RPMI7951 (cell line): ENCODE measurements around the gene ROBO1. TPM values are rescaled to one million over a fixed set of nuclear protein-coding genes. Genes with fewer than 3 reads are reported as not detected.

Source experiments
- DNase-seq: peaks from one replicate; pipeline ENCODE4 v3.0.0-alpha.2; 2012; ENCODE audit warnings: low read depth
- total RNA-seq: library from RNA; depleted of rRNA; stranded (reverse); fragments of >200 nt; shearing (Covaris generic); gene quantifications from 2 replicates; pipeline ENCODE4 v1.2.3, GENCODE V29; 2014

Gene ROBO1
- total RNA-seq, 1 experiment from 2014 or later = 40.0 TPM

DNA sequence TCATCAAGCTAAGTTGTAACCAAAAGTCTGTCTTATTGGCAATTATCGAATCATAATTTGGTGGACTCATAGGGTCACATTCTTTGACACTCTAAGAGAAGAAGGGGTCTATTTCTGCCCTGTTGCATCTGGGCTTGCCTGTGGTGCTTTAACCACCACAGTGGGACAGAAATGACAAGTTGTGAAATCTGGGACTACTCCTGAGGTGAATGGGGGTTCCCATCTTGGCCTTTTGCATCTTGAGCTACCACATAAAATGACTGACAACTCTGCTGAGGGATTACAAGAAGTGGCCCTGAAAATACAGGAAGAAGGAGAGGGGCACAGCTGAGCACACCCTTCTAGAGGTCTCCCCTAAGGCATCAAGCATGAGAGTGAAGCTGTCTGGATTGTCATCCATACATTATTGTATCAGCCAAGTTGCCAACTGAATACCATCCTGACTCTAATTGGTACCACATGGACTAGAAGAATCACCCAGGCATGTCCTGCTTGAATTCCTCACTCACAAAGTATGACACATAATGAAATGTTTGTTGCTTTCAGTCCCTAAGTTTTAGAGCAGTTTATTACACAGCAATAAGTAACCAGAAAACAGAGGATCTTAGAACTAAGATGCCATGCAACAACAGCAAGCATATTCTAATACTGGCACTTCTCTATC, 306.5 kb downstream of the ROBO1 start:
- peak; percentile 1 for DNase-seq

- no peak for DNase-seq
Observed at GRCh38 chr3:79453600-79453999, 314.2 kb downstream of the ROBO1 start.

DNA sequence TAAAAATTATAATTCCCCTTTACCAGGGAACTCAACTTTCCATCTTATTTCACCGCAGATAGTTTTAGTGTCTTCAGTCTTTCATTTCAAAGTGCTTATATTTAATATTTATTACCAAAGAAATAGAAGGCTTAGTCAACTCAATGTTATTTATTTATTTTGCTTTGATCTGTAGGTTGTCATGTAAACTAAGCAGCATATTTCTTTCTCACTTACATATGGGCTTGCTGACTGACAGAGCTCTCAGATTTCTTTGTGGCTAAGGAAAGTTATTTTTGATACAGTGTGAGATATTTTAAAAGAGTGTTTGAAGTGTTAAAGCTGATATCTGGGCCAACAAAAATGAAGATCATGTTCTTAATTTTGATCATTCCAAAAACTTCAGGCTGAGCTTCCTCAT, 331.4 kb downstream of the ROBO1 start:
- no peak for DNase-seq

DNA sequence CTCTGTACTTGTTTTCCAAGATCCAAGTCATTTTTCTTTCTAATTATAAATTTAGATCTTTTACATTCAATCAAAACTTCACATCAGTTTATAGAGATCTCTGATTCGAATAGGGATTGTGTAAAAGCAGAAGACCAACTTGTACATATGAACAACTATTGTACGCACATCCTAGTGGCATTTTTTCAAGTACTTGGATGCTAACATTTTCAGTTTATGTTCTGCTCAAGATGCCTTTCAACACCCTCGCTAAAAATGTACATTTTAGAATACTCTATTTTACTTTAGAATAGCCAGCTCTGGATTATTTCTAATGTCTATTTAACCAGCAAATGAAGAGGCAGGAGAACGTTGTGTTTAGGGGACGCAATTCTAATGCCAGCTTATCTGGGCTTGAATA, 340.7 kb downstream of the ROBO1 start:
- no peak for DNase-seq

DNA sequence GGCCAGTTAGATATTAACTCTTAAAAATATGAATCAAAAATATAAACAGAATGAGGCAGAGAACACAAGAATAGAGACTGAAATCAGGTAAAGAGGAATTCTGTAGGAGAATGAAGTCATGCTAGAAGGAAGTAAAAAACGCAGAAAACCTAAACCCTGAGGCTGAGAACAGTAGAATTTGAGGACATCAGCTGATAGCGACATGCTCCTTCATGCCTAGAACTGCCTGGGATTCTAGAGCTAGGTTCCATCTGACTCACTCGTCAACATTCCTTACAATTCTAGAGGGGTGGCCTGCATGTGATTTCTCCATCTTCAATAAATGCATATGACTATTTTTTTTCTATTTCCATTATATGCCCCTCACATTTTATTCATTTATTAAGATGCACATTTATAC, 343.0 kb downstream of the ROBO1 start:
- no peak for DNase-seq

GRCh38 chr3:79423417-79423816, 344.4 kb downstream of the ROBO1 start:
- no peak for DNase-seq

GRCh38 chr3:79421273-79421672, 346.5 kb downstream of the ROBO1 start:
- no peak for DNase-seq

- no peak for DNase-seq
Observed at GRCh38 chr3:79418855-79419621, 348.8 kb downstream of the ROBO1 start.

- DNase-seq = no peak
Observed at GRCh38 chr3:79415356-79415755, 352.4 kb downstream of the ROBO1 start.

- no peak for DNase-seq
Observed at GRCh38 chr3:79414806-79415205, 353.0 kb downstream of the ROBO1 start.

- DNase-seq = no peak
Observed at GRCh38 chr3:79414035-79414434, 353.8 kb downstream of the ROBO1 start.

- DNase-seq = no peak
Observed at GRCh38 chr3:79412537-79412936, 355.3 kb downstream of the ROBO1 start.

DNA sequence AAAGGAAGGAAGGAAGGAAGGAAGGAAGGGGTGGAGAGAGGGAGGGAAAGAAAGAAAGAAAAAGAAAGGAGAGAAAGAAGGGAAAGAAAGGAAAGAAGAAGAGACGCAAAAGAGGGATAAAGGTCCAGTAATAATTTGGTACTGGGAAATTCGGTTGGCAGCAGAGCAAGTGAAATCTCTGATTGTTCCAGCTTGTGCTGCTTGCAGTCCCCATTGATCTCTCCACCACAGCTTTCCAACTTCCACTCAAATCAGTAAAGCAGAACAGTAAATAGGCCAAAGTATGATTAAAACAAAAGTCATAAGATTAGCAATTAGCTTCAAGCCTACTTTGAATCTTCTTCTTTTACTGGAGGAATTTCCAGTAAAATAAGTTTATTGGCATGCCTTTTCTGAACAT, 357.2 kb downstream of the ROBO1 start:
- no peak for DNase-seq

DNA sequence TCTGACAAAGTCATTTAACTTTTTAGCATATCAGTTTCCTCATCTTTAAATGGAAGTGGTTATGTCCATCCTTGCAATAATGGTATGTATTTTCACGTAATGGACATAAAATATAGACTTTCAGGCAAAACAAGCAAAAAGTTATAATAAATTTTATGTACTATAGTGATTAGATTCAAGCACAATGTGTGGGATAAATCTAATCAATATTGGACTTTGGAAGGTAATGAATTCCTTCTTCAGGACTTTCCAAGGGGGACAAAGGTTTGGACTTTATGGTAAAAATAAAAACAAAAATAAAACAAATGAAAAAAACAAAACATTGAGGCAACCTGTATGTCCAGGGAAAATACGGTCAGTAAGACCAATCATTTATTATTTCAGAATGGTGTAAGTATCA, 357.7 kb downstream of the ROBO1 start:
- no peak for DNase-seq

DNA sequence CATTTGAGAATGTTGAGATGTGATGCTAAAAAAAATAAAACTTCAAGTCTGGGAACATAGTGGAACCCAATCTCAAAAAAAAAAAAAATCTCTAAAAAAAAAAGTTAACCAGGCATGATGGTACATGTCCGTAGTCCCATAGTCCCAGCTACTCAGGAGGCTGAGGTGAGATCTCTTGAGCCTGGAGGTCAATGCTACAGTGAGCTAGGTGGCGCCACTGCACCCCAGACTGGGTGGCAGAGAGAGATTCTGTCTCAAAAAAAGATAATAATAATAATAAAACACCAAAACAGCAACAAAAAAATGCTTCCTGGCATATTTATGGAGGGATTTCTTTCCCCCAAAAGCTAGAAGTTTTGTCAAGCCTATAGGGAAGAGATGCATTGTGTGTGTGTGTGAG, 361.6 kb downstream of the ROBO1 start:
- no peak for DNase-seq

GRCh38 chr3:79405183-79405582, 362.6 kb downstream of the ROBO1 start:
- DNase-seq = no peak

- DNase-seq = no peak
Observed at GRCh38 chr3:79396595-79396994, 371.2 kb downstream of the ROBO1 start.

GRCh38 chr3:79392479-79392878, 375.3 kb downstream of the ROBO1 start:
- no peak for DNase-seq

GRCh38 chr3:79390352-79390751, 377.4 kb downstream of the ROBO1 start:
- no peak for DNase-seq

GRCh38 chr3:79385211-79385610, 382.6 kb downstream of the ROBO1 start:
- DNase-seq = no peak

GRCh38 chr3:79383402-79384012, 384.3 kb downstream of the ROBO1 start:
- peak; percentile 51 for DNase-seq

DNA sequence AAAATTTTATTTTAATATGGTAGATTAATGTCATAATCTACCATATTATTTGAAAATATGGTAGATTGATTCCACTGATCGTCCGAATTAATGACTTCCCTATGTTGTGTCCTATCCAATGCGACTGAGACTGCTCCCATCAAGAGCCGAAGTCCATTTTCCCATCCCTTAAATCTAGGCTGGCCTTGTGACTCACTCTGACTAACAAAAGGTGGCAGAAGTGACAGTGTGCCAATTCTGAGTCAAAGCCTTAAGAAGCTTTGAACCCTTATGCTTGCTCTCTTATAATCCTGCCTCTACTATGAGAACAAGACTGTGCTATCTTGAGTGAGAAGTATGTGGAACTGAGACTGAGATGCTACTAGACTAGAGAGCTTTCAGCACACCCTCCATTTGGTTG, 387.2 kb downstream of the ROBO1 start:
- peak; percentile 39 for DNase-seq

DNA sequence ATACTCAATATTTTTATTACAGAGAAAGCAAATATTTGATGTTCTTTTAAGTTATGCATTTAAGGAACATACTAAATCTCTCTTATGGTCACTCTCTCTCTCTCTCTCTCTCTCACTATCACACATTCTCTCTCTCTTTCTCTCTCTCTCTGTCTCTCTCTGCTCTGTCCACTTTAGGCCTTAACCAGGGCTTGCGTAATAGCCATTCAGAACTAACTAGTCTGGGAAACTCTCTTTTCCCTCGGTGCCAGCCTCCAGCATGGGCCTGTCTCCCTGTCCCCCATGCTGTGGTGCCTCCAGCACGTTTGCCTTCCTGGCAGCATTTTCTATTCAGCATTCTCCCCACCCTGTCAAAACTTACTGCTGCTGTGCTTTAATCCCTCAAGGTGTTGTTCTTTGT, 389.7 kb downstream of the ROBO1 start:
- DNase-seq = no peak
